Forelimb muscle (tissue), 1 donor: ENCODE data around the gene FOS. TPM values are rescaled to one million over a fixed set of nuclear protein-coding genes. Genes with fewer than 3 reads are reported as not detected.

Experiments used
- DNase-seq: peaks from one replicate; pipeline ENCODE4 v3.0.0-alpha.2; 2013; ENCODE audit warnings: low read depth
- polyA plus RNA-seq: library from polyadenylated mRNA; unstranded; fragments of 120-200 nt; gene quantifications from one replicate; pipeline ENCODE4 v1.2.1, GENCODE V29; 2013; ENCODE audit not compliant: insufficient read length

FOS gene
- polyA plus RNA-seq, 1 donor: 212 TPM

- DNase-seq: no peak
These were observed 39.7 kb downstream of the FOS start for GRCh38 chr14:75318353-75318752.

- no peak for DNase-seq
These were observed 40.4 kb downstream of the FOS start for GRCh38 chr14:75319021-75319420.

GRCh38 chr14:75320196-75320595 is 41.6 kb downstream of the FOS start:
- no peak for DNase-seq

- no peak for DNase-seq
These were observed 44.1 kb downstream of the FOS start for GRCh38 chr14:75322746-75323145.

GRCh38 chr14:75323571-75323970 is 44.9 kb downstream of the FOS start:
- no peak for DNase-seq

DNA sequence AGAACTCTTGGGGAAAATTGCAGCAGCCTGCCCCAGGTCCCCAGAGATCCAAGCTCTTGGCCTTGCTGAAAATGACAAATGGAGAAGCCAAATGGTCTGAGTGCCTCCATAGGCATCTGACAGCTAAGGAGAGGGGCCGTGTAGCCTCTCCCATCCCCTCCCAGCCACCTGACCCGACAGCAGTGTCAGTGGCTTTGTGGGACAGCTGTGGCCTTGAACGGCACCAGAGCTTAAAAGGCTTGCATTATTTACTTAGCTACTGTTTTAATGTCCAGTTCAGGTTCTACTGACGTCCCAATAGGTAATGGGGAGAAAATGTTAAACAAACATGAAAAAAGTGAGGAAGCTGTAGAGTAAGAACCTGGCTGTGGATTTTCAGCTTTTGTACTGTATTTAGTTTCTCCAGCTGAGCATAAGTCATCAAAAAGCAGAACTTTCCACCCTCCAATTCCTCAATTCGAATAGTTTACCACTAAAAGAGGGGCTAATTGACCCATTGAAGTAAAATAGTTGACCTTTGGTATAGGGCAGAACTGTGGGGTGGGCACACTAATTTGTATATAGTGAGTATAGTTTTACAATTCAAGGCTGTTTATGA is 50.0 kb downstream of the FOS start:
- DNase-seq: no peak

- DNase-seq: no peak
These were observed 50.7 kb downstream of the FOS start for GRCh38 chr14:75329369-75329768.

- no peak for DNase-seq
These were observed 52.8 kb downstream of the FOS start for GRCh38 chr14:75331471-75331870.

Other genes starting within 250 kb of the FOS start
- gene MLH3, start 227.4 kb upstream of the FOS start, polyA plus RNA-seq: 23.9 TPM
- 17.8 TPM for gene ACYP1, start 214.8 kb upstream of the FOS start, polyA plus RNA-seq
- 1.4 TPM for gene ZC2HC1C, start 209.2 kb upstream of the FOS start, polyA plus RNA-seq
- 82.6 TPM for gene NEK9, start 151.8 kb upstream of the FOS start, polyA plus RNA-seq
- gene TMED10, start 102.2 kb upstream of the FOS start, polyA plus RNA-seq: 114 TPM
- gene JDP2, start 149.2 kb downstream of the FOS start, polyA plus RNA-seq: 45.3 TPM
- gene BATF, start 243.6 kb downstream of the FOS start, polyA plus RNA-seq: 0.56 TPM